ENCODE measurements around the gene CCNDBP1. TPM values are rescaled to one million over a fixed set of nuclear protein-coding genes. Genes with fewer than 3 reads are reported as not detected.
"Not testable (repeated sequence)": the region's sequence is repeated elsewhere in the genome, so short reads cannot be mapped to it uniquely, and the experiment has no call there.

CCNDBP1 gene
- total RNA-seq, 4 donors from 2014 or later: 32.4 to 108 (median 92.6) TPM

GRCh38 chr15:43193710-43194109 is 8.5 kb downstream of the CCNDBP1 start:
- Histone ChIP-seq H3K36me3 (peaks cover 0 to 61% of the 10 kb centered on the region in 2 donors), H3K27me3 (no peaks in the 10 kb centered on the region), H3K4me1 (peaks cover 46 to 50% of the 10 kb centered on the region in 2 donors), H3K4me3 (no peak overlapping the region), H3K9me3 (no peaks in the 10 kb centered on the region), H3K27ac (peak overlapping the region in 1 of 4 donors; percentile 70)
- intact Hi-C loops (cut with DNase I; ENCODE audit: low total_unique reads): no loop called here
- in situ Hi-C loops (cut with MboI; ENCODE audit: low sequenced_read_pairs in 4 of 4): no loop called here
- ATAC-seq (no peak), DNase-seq (no peak)
- TF ChIP-seq, protein P1, sequence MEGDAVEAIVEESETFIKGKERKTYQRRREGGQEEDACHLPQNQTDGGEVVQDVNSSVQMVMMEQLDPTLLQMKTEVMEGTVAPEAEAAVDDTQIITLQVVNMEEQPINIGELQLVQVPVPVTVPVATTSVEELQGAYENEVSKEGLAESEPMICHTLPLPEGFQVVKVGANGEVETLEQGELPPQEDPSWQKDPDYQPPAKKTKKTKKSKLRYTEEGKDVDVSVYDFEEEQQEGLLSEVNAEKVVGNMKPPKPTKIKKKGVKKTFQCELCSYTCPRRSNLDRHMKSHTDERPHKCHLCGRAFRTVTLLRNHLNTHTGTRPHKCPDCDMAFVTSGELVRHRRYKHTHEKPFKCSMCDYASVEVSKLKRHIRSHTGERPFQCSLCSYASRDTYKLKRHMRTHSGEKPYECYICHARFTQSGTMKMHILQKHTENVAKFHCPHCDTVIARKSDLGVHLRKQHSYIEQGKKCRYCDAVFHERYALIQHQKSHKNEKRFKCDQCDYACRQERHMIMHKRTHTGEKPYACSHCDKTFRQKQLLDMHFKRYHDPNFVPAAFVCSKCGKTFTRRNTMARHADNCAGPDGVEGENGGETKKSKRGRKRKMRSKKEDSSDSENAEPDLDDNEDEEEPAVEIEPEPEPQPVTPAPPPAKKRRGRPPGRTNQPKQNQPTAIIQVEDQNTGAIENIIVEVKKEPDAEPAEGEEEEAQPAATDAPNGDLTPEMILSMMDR (IDR thresholded peaks at IDR 0.05 in 4 of 5, conservative IDR thresholded peaks at IDR 0.05 in 1 of 5): no peak
- TF ChIP-seq POLR2A (IDR thresholded peaks at IDR 0.05): no peak

- Histone ChIP-seq H3K4me3 (no peak overlapping the region), H3K27ac (peak overlapping the region; percentile 67 to 80 (median 70)), H3K36me3 (peaks cover 0 to 54% of the 10 kb centered on the region in 2 donors), H3K4me1 (peaks cover 37 to 41% of the 10 kb centered on the region in 2 donors), H3K27me3 (no peaks in the 10 kb centered on the region), H3K9me3 (no peaks in the 10 kb centered on the region)
- in situ Hi-C loops (cut with MboI; ENCODE audit: low sequenced_read_pairs in 4 of 4): no loop called here
- TF ChIP-seq POLR2A (IDR thresholded peaks at IDR 0.05): no peak
- TF ChIP-seq, protein P1 (IDR thresholded peaks at IDR 0.05 in 4 of 5, conservative IDR thresholded peaks at IDR 0.05 in 1 of 5): no peak
- ATAC-seq (peak; percentile 59 to 90), DNase-seq (no peak)
- intact Hi-C loops (cut with DNase I; ENCODE audit: low total_unique reads): no loop called here
Measured at GRCh38 chr15:43194795-43195194, 9.6 kb downstream of the CCNDBP1 start.

DNA sequence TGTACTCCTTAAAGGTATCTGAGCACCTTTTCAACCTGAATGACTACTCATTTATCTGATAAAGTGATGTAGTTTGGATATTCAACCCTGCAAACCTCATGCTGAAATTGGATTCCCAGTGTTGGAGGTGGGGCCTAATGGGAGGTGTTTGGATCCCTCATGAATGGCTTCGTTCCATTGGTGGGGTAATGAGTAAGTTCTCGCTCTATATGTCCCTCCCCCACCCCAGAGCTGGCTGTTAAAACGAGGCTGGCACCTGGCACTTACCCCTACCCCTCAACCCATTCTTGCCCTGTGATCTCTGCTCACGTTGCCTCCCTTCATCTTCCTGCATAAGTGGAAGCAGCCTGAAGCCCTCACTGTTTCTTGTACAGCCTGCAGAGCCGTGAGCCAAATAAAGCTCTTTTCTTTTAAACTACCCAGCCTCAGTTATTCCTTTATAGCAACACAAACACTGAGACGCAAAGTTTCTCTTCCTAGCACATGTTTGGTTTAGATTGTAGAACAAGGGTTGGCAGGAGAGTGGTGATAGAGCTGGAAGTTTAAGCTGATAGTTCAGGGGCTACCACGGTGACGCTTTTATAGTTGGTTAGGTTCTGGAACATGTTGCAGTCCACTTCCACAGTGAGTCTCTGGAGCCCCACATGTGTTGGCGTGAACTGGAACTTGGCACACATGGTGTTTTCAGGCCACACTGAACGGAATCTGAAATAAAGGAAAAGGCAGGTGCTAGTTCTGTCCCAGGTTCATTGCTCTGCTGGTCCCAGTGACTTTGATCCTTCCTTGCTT is 11.8 kb downstream of the CCNDBP1 start:
- intact Hi-C loops (cut with DNase I; ENCODE audit: low total_unique reads): no loop called here
- ATAC-seq (no peak), DNase-seq (no peak)
- in situ Hi-C loops (cut with MboI; ENCODE audit: low sequenced_read_pairs in 4 of 4): no loop called here
- Histone ChIP-seq H3K27ac (peak overlapping the region in 1 of 4 donors; percentile 39), H3K27me3 (no peaks in the 10 kb centered on the region), H3K4me3 (no peak overlapping the region), H3K36me3 (peaks cover 0 to 33% of the 10 kb centered on the region in 2 donors), H3K9me3 (no peaks in the 10 kb centered on the region), H3K4me1 (peaks cover 32% of the 10 kb centered on the region in 2 donors)
- TF ChIP-seq POLR2A (IDR thresholded peaks at IDR 0.05): no peak
- TF ChIP-seq, protein P1 (IDR thresholded peaks at IDR 0.05 in 4 of 5, conservative IDR thresholded peaks at IDR 0.05 in 1 of 5): no peak

- intact Hi-C loops (cut with DNase I; ENCODE audit: low total_unique reads); DNase-seq; in situ Hi-C loops (cut with MboI; ENCODE audit: low sequenced_read_pairs in 4 of 4); H3K9me3 ChIP-seq; ATAC-seq; H3K4me3 ChIP-seq; H3K27me3 ChIP-seq: not testable (repeated sequence)
- H3K27ac ChIP-seq: peak overlapping the region in 1 of 4 donors; percentile 39
- peaks cover 32% of the 10 kb centered on the region in 2 donors for H3K4me1 ChIP-seq
- H3K36me3 ChIP-seq: peaks cover 0 to 25% of the 10 kb centered on the region in 2 donors
Measured at GRCh38 chr15:43197773-43198172, 12.6 kb downstream of the CCNDBP1 start.

DNA sequence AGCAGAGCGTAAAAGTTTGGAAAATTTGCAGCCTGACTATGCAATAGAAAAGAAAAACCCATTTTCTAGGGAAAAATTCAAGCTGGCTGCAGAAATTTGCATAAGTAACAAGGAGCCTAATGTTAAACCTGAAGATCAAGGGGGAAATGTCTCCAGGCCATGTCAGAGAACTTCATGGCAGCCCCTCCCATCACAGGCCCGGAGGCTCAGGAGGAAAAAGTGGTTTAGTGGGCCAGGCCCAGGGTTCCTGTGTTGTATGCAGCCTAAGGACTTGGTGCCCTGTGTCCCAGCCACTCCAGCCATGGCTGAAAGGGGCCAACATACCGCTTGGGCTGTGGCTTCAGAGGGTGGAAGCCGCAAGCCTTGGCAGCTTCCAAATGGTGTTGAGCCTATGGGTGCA is 13.4 kb downstream of the CCNDBP1 start:
- Histone ChIP-seq H3K4me1 (peaks cover 30 to 32% of the 10 kb centered on the region in 2 donors), H3K36me3 (peaks cover 0 to 17% of the 10 kb centered on the region in 2 donors)
- H3K27ac ChIP-seq; intact Hi-C loops (cut with DNase I; ENCODE audit: low total_unique reads); H3K9me3 ChIP-seq; H3K27me3 ChIP-seq; in situ Hi-C loops (cut with MboI; ENCODE audit: low sequenced_read_pairs in 4 of 4); H3K4me3 ChIP-seq; DNase-seq; ATAC-seq: not testable (repeated sequence)

All from gastrocnemius medialis (tissue), 4 donors.